Osteocyte (in vitro differentiated cells): ENCODE results near the gene CAPZA3. TPM values are rescaled to one million over a fixed set of nuclear protein-coding genes. Genes with fewer than 3 reads are reported as not detected.

ENCODE experiments used
- DNase-seq: peaks from one replicate; pipeline ENCODE4 v3.0.0; 2021; ENCODE audit warnings: mixed read lengths; ENCODE audit not compliant: unreplicated experiment; ENCODE audit errors: extremely low spot score
- H3K27ac Mint-ChIP-seq: one replicate; pipeline ENCODE4 v1.8.0; 2021; ENCODE audit warnings: mild to moderate bottlenecking, mixed read lengths; ENCODE audit not compliant: unreplicated experiment
- H3K27me3 Mint-ChIP-seq: one replicate; pipeline ENCODE4 v1.8.0; 2021; ENCODE audit warnings: mixed read lengths; ENCODE audit not compliant: unreplicated experiment
- H3K36me3 Mint-ChIP-seq: one replicate; pipeline ENCODE4 v1.8.0; 2021; ENCODE audit warnings: mixed read lengths; ENCODE audit not compliant: unreplicated experiment
- H3K4me1 Mint-ChIP-seq: one replicate; pipeline ENCODE4 v1.8.0; 2021; ENCODE audit warnings: mixed read lengths; ENCODE audit not compliant: unreplicated experiment
- H3K4me3 Mint-ChIP-seq: one replicate; pipeline ENCODE4 v1.8.0; 2021; ENCODE audit warnings: mild to moderate bottlenecking, moderate library complexity, mixed read lengths; ENCODE audit not compliant: unreplicated experiment
- H3K9me3 Mint-ChIP-seq: one replicate; pipeline ENCODE4 v1.8.0; 2021; ENCODE audit warnings: mixed read lengths; ENCODE audit not compliant: unreplicated experiment
- total RNA-seq: library from RNA; stranded (reverse); gene quantifications from 2 replicates; pipeline ENCODE4 v1.2.1, GENCODE V29; 2021
- TF ChIP-seq, protein P1 (sequence below): fragments of 200-600 bp; sonication (generic); IDR thresholded peaks from 2 replicates; pipeline ENCODE4 v1.5.0; 2021; ENCODE audit warnings: antibody characterized with exemption, mild to moderate bottlenecking, moderate library complexity

The CAPZA3 gene
- total RNA-seq, 1 donor from 2014 or later, result not detected

DNA sequence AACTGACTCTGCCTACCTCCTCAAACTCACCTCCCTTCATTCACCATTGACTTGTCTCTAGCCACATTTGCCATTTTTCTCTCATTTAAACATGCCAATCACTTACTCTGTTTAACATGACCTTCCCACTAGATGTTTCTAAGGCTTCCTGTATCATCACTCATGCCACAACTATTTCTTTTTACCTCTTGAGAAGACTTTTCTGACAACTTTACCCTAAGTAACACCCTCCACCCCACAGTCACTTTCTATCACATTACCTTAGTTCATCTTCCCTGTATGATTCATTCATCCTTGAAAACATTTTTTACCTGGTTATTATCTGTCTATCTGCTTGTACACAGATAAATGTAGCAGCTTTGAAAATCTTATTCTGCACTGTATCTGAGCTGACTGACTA, 19.5 kb upstream of the CAPZA3 start:
- Mint-ChIP-seq H3K4me1 (no peaks in the 10 kb centered on the region), H3K27ac (no peak overlapping the region), H3K9me3 (no peaks in the 10 kb centered on the region), H3K36me3 (no peaks in the 10 kb centered on the region), H3K4me3 (no peak overlapping the region), H3K27me3 (no peaks in the 10 kb centered on the region)
- TF ChIP-seq, protein P1, sequence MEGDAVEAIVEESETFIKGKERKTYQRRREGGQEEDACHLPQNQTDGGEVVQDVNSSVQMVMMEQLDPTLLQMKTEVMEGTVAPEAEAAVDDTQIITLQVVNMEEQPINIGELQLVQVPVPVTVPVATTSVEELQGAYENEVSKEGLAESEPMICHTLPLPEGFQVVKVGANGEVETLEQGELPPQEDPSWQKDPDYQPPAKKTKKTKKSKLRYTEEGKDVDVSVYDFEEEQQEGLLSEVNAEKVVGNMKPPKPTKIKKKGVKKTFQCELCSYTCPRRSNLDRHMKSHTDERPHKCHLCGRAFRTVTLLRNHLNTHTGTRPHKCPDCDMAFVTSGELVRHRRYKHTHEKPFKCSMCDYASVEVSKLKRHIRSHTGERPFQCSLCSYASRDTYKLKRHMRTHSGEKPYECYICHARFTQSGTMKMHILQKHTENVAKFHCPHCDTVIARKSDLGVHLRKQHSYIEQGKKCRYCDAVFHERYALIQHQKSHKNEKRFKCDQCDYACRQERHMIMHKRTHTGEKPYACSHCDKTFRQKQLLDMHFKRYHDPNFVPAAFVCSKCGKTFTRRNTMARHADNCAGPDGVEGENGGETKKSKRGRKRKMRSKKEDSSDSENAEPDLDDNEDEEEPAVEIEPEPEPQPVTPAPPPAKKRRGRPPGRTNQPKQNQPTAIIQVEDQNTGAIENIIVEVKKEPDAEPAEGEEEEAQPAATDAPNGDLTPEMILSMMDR, result no peak
- DNase-seq, result no peak

DNA sequence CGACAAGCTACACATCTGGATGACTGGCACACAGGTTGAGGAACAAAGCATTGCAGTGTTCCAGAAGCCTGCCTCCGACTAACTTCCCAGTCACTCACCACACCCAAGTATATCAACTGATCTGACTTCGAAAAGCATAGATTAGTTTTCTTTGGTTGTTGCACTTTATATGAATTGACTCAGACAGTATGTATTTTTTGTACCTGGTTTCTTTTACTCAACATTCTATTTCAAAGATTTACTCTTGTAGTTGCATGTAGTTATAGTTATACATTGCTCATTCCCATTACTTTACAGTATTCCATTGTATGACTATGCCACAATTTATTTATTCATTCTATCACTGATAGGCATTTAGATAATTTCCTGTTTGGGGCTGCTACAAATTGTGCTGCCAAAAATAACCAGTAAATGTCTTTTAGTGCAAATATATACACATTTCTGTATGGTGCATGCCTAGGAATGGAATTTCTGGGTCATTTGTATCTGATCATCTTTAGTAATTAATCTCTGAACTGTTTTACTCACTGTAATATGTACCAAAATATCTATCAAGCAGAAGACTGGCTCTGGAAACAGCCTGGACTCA, 17.9 kb upstream of the CAPZA3 start:
- Mint-ChIP-seq H3K4me1 (no peaks in the 10 kb centered on the region), H3K27ac (no peak overlapping the region), H3K27me3 (no peaks in the 10 kb centered on the region)

DNA sequence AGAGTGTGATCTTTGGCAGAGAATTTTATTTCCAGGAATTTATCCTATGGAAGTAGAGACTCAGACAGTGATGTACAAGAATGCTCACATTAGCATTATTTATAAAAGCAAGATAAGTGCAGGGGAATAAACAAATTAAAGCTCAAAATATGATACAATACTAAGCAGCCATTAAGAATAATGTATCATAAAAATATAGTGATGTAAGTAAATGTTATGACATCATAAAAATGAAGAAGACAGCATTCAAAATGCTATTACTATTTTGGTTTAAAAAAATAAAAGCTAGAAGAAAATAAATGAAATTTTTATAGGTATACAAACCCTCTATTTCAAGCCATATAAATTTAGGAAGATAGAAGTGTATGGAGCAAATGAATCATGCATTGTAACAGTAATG, 17.2 kb upstream of the CAPZA3 start:
- no peaks in the 10 kb centered on the region for H3K4me1 Mint-ChIP-seq
- no peaks in the 10 kb centered on the region for H3K27me3 Mint-ChIP-seq

More for the DNA sequence above, 17.9 kb upstream of the CAPZA3 start:
- TF ChIP-seq, protein P1, result no peak
- Mint-ChIP-seq H3K9me3 (no peaks in the 10 kb centered on the region), H3K36me3 (no peaks in the 10 kb centered on the region), H3K4me3 (no peak overlapping the region)
- no peak for DNase-seq

DNA sequence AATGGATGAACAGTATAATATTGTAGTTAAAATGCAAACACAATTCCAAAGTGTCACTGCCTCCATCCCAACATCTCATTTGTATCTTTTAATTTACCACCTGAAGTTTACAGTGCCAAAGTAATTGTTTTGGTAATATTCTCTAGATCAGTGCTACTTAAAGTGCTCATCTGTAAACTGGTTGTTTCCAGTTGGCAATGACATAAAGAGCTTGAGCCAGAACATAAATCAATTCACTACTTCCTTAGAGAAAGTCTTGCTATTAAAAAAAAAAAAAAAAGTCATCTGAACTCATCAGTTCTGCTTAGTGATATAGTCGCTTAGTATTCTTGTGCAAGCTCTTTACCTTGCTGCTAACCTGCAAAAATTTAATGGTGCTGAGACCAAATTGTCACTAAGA, 16.5 kb upstream of the CAPZA3 start:
- Mint-ChIP-seq H3K4me1 (no peaks in the 10 kb centered on the region), H3K36me3 (no peaks in the 10 kb centered on the region)

More for the DNA sequence above, 17.2 kb upstream of the CAPZA3 start:
- H3K27ac Mint-ChIP-seq, result no peak overlapping the region
- H3K9me3 Mint-ChIP-seq, result no peaks in the 10 kb centered on the region
- TF ChIP-seq, protein P1, result no peak
- H3K4me3 Mint-ChIP-seq, result no peak overlapping the region
- no peaks in the 10 kb centered on the region for H3K36me3 Mint-ChIP-seq
- no peak for DNase-seq

DNA sequence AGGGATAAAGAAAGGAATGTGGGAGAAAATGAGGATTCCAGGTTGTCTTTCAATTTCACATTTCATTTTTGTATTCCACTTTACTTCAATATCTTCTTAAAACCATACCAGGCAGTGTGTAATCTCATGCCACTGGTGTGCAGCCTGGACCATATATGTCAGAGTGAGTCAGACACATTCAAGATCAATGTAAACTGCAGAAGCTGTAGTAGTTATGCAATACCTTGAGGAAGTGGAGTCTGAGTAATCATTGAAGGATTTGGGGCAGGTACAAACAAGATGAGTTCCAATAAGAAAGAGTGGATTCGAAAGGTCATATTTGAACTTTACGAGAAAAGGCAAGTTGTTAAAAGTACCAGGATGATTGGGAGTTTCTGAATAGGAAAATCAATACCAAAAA, 14.2 kb upstream of the CAPZA3 start:
- DNase-seq, result no peak
- H3K36me3 Mint-ChIP-seq, result no peaks in the 10 kb centered on the region
- H3K27ac Mint-ChIP-seq, result no peak overlapping the region
- H3K9me3 Mint-ChIP-seq, result no peaks in the 10 kb centered on the region
- no peak overlapping the region for H3K4me3 Mint-ChIP-seq
- TF ChIP-seq, protein P1, result no peak
- no peaks in the 10 kb centered on the region for H3K27me3 Mint-ChIP-seq
- no peaks in the 10 kb centered on the region for H3K4me1 Mint-ChIP-seq

More for the DNA sequence above, 16.5 kb upstream of the CAPZA3 start:
- Mint-ChIP-seq H3K4me3 (no peak overlapping the region), H3K27ac (no peak overlapping the region), H3K27me3 (no peaks in the 10 kb centered on the region), H3K9me3 (no peaks in the 10 kb centered on the region)
- DNase-seq, result no peak
- TF ChIP-seq, protein P1, result no peak
